IPS-18c (cell line): ENCODE data around the gene FAM162A.

ENCODE experiments used
- H3K4me3 ChIP-seq: 2 replicates; pipeline ENCODE4 v1.7.0; 2013; ENCODE audit warnings: low read depth, mild to moderate bottlenecking, low read length, moderate library complexity; ENCODE audit not compliant: insufficient read depth
- H3K9me3 ChIP-seq: one replicate; pipeline ENCODE4 v1.6.1; 2013; ENCODE audit warnings: mild to moderate bottlenecking, low read length, moderate library complexity; ENCODE audit not compliant: control insufficient read depth, insufficient read depth

Gene FAM162A

GRCh38 chr3:122451371-122451770, 67.4 kb downstream of the FAM162A start:
- Histone ChIP-seq H3K4me3 (no peak overlapping the region), H3K9me3 (no peaks in the 10 kb centered on the region)

GRCh38 chr3:122456074-122456473, 72.1 kb downstream of the FAM162A start:
- no peaks in the 10 kb centered on the region for H3K9me3 ChIP-seq
- no peak overlapping the region for H3K4me3 ChIP-seq

DNA sequence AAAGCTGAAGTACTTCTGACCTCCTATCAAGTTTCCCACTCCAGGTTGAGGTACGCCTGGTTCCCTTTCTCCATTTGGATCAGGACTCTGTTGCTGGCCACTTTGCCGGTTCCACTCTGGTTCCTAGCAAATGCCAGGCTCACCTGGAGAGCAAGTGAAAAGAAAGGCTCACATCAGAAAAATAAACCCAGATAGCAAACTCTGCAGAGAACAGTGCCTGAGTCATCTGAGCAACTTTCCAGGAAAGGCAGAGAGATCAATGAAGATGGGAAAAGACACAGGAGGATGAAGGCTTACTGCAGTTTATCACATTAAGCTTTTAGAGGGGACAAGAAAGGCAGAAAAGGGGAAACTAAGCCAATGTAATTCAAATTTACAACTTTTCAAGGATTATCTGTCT, 73.7 kb downstream of the FAM162A start:
- H3K9me3 ChIP-seq: no peaks in the 10 kb centered on the region
- no peak overlapping the region for H3K4me3 ChIP-seq

DNA sequence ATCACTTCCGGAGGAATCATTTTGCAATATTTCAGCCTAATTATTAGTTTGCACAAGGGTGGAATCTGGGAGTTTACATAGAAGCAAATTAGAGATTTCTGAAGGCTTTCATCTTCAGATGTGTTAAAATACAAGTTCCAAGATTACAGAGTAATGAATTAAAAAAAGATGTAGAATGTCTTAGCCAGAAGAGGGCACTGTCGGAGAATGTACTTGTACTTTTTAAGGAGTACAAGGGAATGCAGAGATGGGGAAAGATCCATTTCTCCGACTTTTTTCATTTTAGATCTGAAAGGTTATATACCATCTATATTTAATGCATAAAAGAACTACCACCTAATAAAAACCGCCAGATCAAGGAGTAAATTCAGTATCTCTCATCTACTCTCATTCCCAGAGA, 75.0 kb downstream of the FAM162A start:
- no peak overlapping the region for H3K4me3 ChIP-seq

GRCh38 chr3:122461806-122462205, 77.8 kb downstream of the FAM162A start:
- Histone ChIP-seq H3K9me3 (no peaks in the 10 kb centered on the region), H3K4me3 (no peak overlapping the region)

More for the DNA sequence above, 75.0 kb downstream of the FAM162A start:
- no peaks in the 10 kb centered on the region for H3K9me3 ChIP-seq
